Measurements from ENCODE around the gene GAL3ST2. TPM values are rescaled to one million over a fixed set of nuclear protein-coding genes. Genes with fewer than 3 reads are reported as not detected.

The GAL3ST2 gene
- total RNA-seq, 2 donors from 2014 or later, result 2.4 TPM; not detected in 1

- H3K36me3 ChIP-seq, result no peaks in the 10 kb centered on the region
- WGBS, result 85% methylated on average over 22 of the region's 22 CpGs
- intact Hi-C loops (cut with DNase I), result no loop called here
- H3K9me3 ChIP-seq, result no peaks in the 10 kb centered on the region
- H3K4me1 ChIP-seq (replicated peaks), result no peaks in the 10 kb centered on the region
- no peak overlapping the region for H3K27ac ChIP-seq
- no peaks in the 10 kb centered on the region for H3K27me3 ChIP-seq (replicated peaks; ENCODE audit: insufficient read depth)
- TF ChIP-seq POLR2A (IDR thresholded peaks at IDR 0.05) (no peak), POLR2AphosphoS5 (IDR thresholded peaks at IDR 0.05) (no peak), CTCF (IDR thresholded peaks at IDR 0.05) (no peak)
- no peak overlapping the region for H3K4me3 ChIP-seq
- no peak for DNase-seq (ENCODE audit: low spot score)
Observed at GRCh38 chr2:241846406-241846805, 69.8 kb downstream of the GAL3ST2 start.

- DNase-seq (ENCODE audit: low spot score), result no peak
- 83% methylated on average over 37 of the region's 39 CpGs for WGBS
- Histone ChIP-seq H3K4me1 (replicated peaks) (no peaks in the 10 kb centered on the region), H3K36me3 (no peaks in the 10 kb centered on the region), H3K27ac (no peak overlapping the region), H3K27me3 (replicated peaks; ENCODE audit: insufficient read depth) (no peaks in the 10 kb centered on the region), H3K4me3 (no peak overlapping the region), H3K9me3 (no peaks in the 10 kb centered on the region)
- intact Hi-C loops (cut with DNase I), result no loop called here
- TF ChIP-seq POLR2A (IDR thresholded peaks at IDR 0.05) (no peak), CTCF (IDR thresholded peaks at IDR 0.05) (no peak), POLR2AphosphoS5 (IDR thresholded peaks at IDR 0.05) (no peak)
Observed at GRCh38 chr2:241848761-241849615, 72.4 kb downstream of the GAL3ST2 start.

- no peaks in the 10 kb centered on the region for H3K27me3 ChIP-seq (replicated peaks; ENCODE audit: insufficient read depth)
- H3K36me3 ChIP-seq, result no peaks in the 10 kb centered on the region
- no peak for TF ChIP-seq POLR2A (IDR thresholded peaks at IDR 0.05)
- no peak for TF ChIP-seq CTCF (IDR thresholded peaks at IDR 0.05)
- no peak for TF ChIP-seq POLR2AphosphoS5 (IDR thresholded peaks at IDR 0.05)
- no peak overlapping the region for H3K4me3 ChIP-seq
- no peaks in the 10 kb centered on the region for H3K9me3 ChIP-seq
- no peak for DNase-seq (ENCODE audit: low spot score)
- 92% methylated on average over 16 of the region's 16 CpGs for WGBS
- no peak overlapping the region for H3K27ac ChIP-seq
- peaks cover 6% of the 10 kb centered on the region for H3K4me1 ChIP-seq (replicated peaks)
- intact Hi-C loops (cut with DNase I), result no loop called here
Observed at GRCh38 chr2:241849616-241850543, 73.3 kb downstream of the GAL3ST2 start.

GRCh38 chr2:241850544-241851324, 74.1 kb downstream of the GAL3ST2 start:
- intact Hi-C loops (cut with DNase I), result no loop called here
- 89% methylated on average over 23 of the region's 27 CpGs for WGBS
- Histone ChIP-seq H3K4me3 (no peak overlapping the region), H3K4me1 (replicated peaks) (peaks cover 7% of the 10 kb centered on the region), H3K27ac (no peak overlapping the region), H3K36me3 (no peaks in the 10 kb centered on the region), H3K9me3 (no peaks in the 10 kb centered on the region), H3K27me3 (replicated peaks; ENCODE audit: insufficient read depth) (no peaks in the 10 kb centered on the region)
- no peak for DNase-seq (ENCODE audit: low spot score)
- TF ChIP-seq CTCF (IDR thresholded peaks at IDR 0.05), result no peak
- no peak for TF ChIP-seq POLR2A (IDR thresholded peaks at IDR 0.05)
- no peak for TF ChIP-seq POLR2AphosphoS5 (IDR thresholded peaks at IDR 0.05)
